Measurements from ENCODE around the gene PTPRG. TPM values are rescaled to one million over a fixed set of nuclear protein-coding genes. Genes with fewer than 3 reads are reported as not detected.

Gene PTPRG
- total RNA-seq, 1 donor from 2014 or later = 61.4 TPM

GRCh38 chr3:62180514-62180913 is 619.1 kb downstream of the PTPRG start:
- no peak for DNase-seq (ENCODE audit: low spot score)

- no peak for DNase-seq (ENCODE audit: low spot score)
Measured at GRCh38 chr3:62183087-62183486, 621.7 kb downstream of the PTPRG start.

GRCh38 chr3:62183969-62184368 is 622.6 kb downstream of the PTPRG start:
- DNase-seq (ENCODE audit: low spot score) = no peak

- no peak for DNase-seq (ENCODE audit: low spot score)
Measured at GRCh38 chr3:62184559-62184958, 623.2 kb downstream of the PTPRG start.

- DNase-seq (ENCODE audit: low spot score) = no peak
Measured at GRCh38 chr3:62187022-62187431, 625.7 kb downstream of the PTPRG start.

GRCh38 chr3:62188681-62189375 is 627.5 kb downstream of the PTPRG start:
- DNase-seq (ENCODE audit: low spot score) = peak; percentile 76

GRCh38 chr3:62189376-62189698 is 628.0 kb downstream of the PTPRG start:
- no peak for DNase-seq (ENCODE audit: low spot score)

- no peak for DNase-seq (ENCODE audit: low spot score)
Measured at GRCh38 chr3:62192891-62193290, 631.5 kb downstream of the PTPRG start.

GRCh38 chr3:62193586-62194345 is 632.4 kb downstream of the PTPRG start:
- no peak for DNase-seq (ENCODE audit: low spot score)

- DNase-seq (ENCODE audit: low spot score) = no peak
Measured at GRCh38 chr3:62197350-62198012, 636.1 kb downstream of the PTPRG start.

GRCh38 chr3:62199126-62199525 is 637.8 kb downstream of the PTPRG start:
- no peak for DNase-seq (ENCODE audit: low spot score)

- DNase-seq (ENCODE audit: low spot score) = no peak
Measured at GRCh38 chr3:62201438-62202035, 640.2 kb downstream of the PTPRG start.

- no peak for DNase-seq (ENCODE audit: low spot score)
Measured at GRCh38 chr3:62203152-62203551, 641.8 kb downstream of the PTPRG start.

- no peak for DNase-seq (ENCODE audit: low spot score)
Measured at GRCh38 chr3:62203561-62203960, 642.2 kb downstream of the PTPRG start.

- DNase-seq (ENCODE audit: low spot score) = no peak
Measured at GRCh38 chr3:62207197-62207596, 645.8 kb downstream of the PTPRG start.

GRCh38 chr3:62208385-62208784 is 647.0 kb downstream of the PTPRG start:
- DNase-seq (ENCODE audit: low spot score) = no peak

GRCh38 chr3:62209101-62209500 is 647.7 kb downstream of the PTPRG start:
- DNase-seq (ENCODE audit: low spot score) = no peak

GRCh38 chr3:62210011-62210410 is 648.6 kb downstream of the PTPRG start:
- DNase-seq (ENCODE audit: low spot score) = no peak

- no peak for DNase-seq (ENCODE audit: low spot score)
Measured at GRCh38 chr3:62211675-62212429, 650.5 kb downstream of the PTPRG start.

- DNase-seq (ENCODE audit: low spot score) = no peak
Measured at GRCh38 chr3:62214850-62215249, 653.5 kb downstream of the PTPRG start.

GRCh38 chr3:62220616-62221015 is 659.2 kb downstream of the PTPRG start:
- DNase-seq (ENCODE audit: low spot score) = no peak

- DNase-seq (ENCODE audit: low spot score) = no peak
Measured at GRCh38 chr3:62225051-62225450, 663.7 kb downstream of the PTPRG start.
